ENCODE data around the gene EGLN3.

GRCh38 chr14:33948869-33949408, 1.9 kb downstream of the EGLN3 start:
- no peak for TF ChIP-seq POLR2AphosphoS5 (IDR thresholded peaks at IDR 0.05)
- no peak for TF ChIP-seq CTCF (IDR thresholded peaks at IDR 0.05; ENCODE audit: poor library complexity, severe bottlenecking)
- TF ChIP-seq RAD21 (conservative IDR thresholded peaks at IDR 0.05): no peak
- no peak for TF ChIP-seq MXI1 (conservative IDR thresholded peaks at IDR 0.05; ENCODE audit: poor library complexity, severe bottlenecking)
- no peak for TF ChIP-seq EZH2 (IDR thresholded peaks at IDR 0.05; ENCODE audit: borderline replicate concordance, insufficient read depth, low read length, poor library complexity, severe bottlenecking)
- TF ChIP-seq TAF1 (IDR thresholded peaks at IDR 0.05; ENCODE audit: low read depth): no peak

Data from neural cell (in vitro differentiated cells).